ENCODE measurements around the gene TDRD1.

DNA sequence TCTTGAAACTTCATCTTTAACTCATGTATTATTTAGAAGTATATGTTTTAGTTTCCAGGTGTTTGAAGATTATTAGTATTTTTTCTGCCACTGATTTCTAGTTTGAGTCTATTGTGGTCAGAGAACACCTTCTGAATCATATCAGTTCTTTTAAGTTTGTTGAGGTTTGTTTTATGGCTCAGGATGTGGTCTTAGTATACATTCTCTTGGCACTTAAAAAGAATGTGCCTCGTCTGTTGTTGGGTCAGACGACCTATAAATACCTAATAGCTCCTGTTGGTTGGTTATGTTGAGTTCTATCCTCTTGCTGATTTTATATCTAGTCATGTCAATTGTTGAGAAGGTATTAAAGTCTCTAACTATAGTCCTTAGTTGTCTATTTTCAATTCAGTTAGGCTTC, 15.9 kb downstream of the TDRD1 start:
- no peak for TF ChIP-seq YY1 (IDR thresholded peaks at IDR 0.05; ENCODE audit: insufficient read depth, insufficient read length)
- TF ChIP-seq SUZ12 (IDR thresholded peaks at IDR 0.05; ENCODE audit: extremely low read depth, insufficient read depth, insufficient read length) = no peak

Measured in NT2/D1 (cell line).